ENCODE data around the gene ASCC3. TPM values are rescaled to one million over a fixed set of nuclear protein-coding genes. Genes with fewer than 3 reads are reported as not detected.
A peak's percentile ranks its signal among the peaks of the same experiment; 100 is the strongest.

ASCC3 gene
- total RNA-seq, 1 experiment from 2014 or later = 32.2 TPM

- no peak for TF ChIP-seq EZH2 (IDR thresholded peaks at IDR 0.05; ENCODE audit: borderline replicate concordance, low read depth, low read length, poor library complexity, severe bottlenecking)
- TF ChIP-seq CTCF (conservative IDR thresholded peaks at IDR 0.05; ENCODE audit: low read depth, low read length) = no peak
- Histone ChIP-seq H3K36me3 (ENCODE audit: insufficient read depth, low read length, poor library complexity, severe bottlenecking) (no peaks in the 10 kb centered on the region), H3K9me3 (ENCODE audit: low read depth, low read length, poor library complexity, severe bottlenecking) (no peaks in the 10 kb centered on the region), H3K4me3 (ENCODE audit: low read depth, low read length, poor library complexity, severe bottlenecking) (no peak overlapping the region), H3K4me1 (ENCODE audit: insufficient read depth, low read length, poor library complexity, severe bottlenecking) (peaks cover 4% of the 10 kb centered on the region), H3K27ac (ENCODE audit: low read depth, low read length, poor library complexity, severe bottlenecking) (no peak overlapping the region), H3K27me3 (replicated peaks; ENCODE audit: insufficient read depth, low read depth, low read length, poor library complexity) (peaks cover 30% of the 10 kb centered on the region)
- ChIA-PET CTCF (no interaction called here), POLR2A (ENCODE audit: low non-redundant PET) (no interaction called here)
- intact Hi-C loops (cut with micrococcal nuclease; ENCODE audit: unreplicated experiment) = no loop called here
- no TSS peak for BruUV-seq (replicated peaks)
- DNase-seq (ENCODE audit: low spot score) = no peak
Measured at GRCh38 chr6:100462706-100463629, 418.2 kb downstream of the ASCC3 start.

GRCh38 chr6:100461917-100462705 is 419.0 kb downstream of the ASCC3 start:
- intact Hi-C loops (cut with micrococcal nuclease; ENCODE audit: unreplicated experiment) = no loop called here
- peaks cover 30% of the 10 kb centered on the region for H3K27me3 ChIP-seq (replicated peaks; ENCODE audit: insufficient read depth, low read depth, low read length, poor library complexity)

More at GRCh38 chr6:100461917-100462705, 419.0 kb downstream of the ASCC3 start:
- CTCF ChIA-PET = interaction anchor here (0.7 kb wide), 2 partner anchors 127 to 137 kb away, joined by 4 to 7 read pairs; no protein-coding TSS in a partner anchor
- DNase-seq (ENCODE audit: low spot score) = no peak
- TF ChIP-seq EZH2 (IDR thresholded peaks at IDR 0.05; ENCODE audit: borderline replicate concordance, low read depth, low read length, poor library complexity, severe bottlenecking) (no peak), CTCF (conservative IDR thresholded peaks at IDR 0.05; ENCODE audit: low read depth, low read length) (no peak)
- no peaks in the 10 kb centered on the region for H3K9me3 ChIP-seq (ENCODE audit: low read depth, low read length, poor library complexity, severe bottlenecking)
- H3K4me1 ChIP-seq (ENCODE audit: insufficient read depth, low read length, poor library complexity, severe bottlenecking) = peaks cover 4% of the 10 kb centered on the region
- no peaks in the 10 kb centered on the region for H3K36me3 ChIP-seq (ENCODE audit: insufficient read depth, low read length, poor library complexity, severe bottlenecking)
- POLR2A ChIA-PET (ENCODE audit: low non-redundant PET) = interaction anchor here (0.6 kb wide), 1 partner anchor 380 kb away, joined by 3 read pairs; no protein-coding TSS in a partner anchor
- H3K4me3 ChIP-seq (ENCODE audit: low read depth, low read length, poor library complexity, severe bottlenecking) = peak overlapping the region; percentile 49
- BruUV-seq (replicated peaks) = no TSS peak
- H3K27ac ChIP-seq (ENCODE audit: low read depth, low read length, poor library complexity, severe bottlenecking) = no peak overlapping the region
